ENCODE data around the gene SGCE.

The SGCE gene

GRCh38 chr7:94657771-94658693, 2.1 kb upstream of the SGCE start:
- peak; percentile 89 to 96 for DNase-seq

DNA sequence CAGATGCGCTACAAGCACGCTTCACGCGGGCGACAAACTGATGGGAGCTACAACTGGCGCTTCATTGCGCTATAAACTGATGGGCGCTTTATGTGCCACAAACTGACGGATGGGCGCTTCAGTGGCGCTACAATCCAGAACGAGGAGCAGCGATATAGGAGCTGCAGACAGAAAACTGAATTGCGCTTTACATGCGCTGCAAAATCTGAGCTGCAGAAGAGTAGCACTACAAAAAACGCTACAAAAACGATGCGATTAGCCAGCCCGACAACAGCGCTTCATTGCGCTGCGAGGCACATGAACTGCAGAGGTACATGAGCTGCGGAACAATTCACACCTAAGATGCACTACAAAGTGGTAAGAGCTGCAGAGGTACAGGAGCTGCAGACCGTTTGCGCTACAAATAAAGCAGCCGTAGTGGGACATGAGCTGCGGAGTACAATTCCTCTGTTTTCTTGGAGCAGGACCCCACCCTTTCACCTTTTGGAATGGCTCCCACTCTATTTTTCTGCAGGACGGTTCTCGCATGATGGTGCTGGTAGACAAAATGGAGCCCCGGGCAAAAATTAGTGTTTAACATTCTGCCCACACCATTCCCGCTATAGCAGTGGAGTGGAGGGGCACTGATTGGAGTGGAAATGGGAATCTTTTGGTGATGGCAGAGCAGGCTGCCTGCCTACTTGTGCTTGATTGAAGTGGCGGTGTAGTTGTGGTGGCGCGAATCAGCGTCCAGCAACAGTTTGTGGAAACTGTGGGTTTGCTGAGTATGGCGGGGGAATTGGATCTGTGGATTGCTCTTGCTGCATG, 1.2 kb upstream of the SGCE start:
- DNase-seq = no peak

GRCh38 chr7:94656658-94656924, 658 bp upstream of the SGCE start:
- DNase-seq = no peak

DNA sequence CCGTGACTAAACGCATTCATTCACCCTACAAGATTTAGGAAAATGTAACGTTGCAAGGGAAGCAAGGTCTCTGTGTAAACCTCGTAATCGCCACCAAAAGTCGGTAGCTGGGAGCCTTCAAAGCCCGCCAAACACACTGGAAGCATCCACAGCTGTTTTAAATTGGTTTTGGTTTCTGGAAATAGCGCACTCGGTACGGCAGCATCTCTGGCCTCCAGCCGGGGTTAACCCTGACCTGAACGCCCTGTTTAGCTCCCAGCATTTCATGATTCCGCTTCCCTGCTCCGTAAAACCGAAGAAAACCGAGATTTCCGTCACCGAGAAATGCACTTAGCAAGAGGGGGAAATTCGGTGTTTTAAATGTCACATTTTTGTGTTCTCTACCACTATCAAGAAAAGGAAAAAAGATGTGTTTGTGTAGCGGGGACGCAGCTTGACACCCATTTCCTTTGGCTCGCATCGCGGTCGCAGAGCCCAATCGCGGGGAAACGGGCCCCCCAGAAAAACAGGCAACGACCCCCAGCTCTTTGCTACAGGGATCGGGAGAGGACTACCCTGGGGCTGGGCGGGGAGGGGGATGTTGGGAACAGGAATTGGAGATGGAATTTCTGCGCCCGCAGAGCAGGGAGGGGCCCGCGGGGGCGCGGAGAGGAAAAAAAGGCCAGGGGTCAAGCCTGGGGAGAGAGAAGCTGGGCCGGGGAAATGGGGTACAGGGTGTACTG, 646 bp downstream of the SGCE start:
- no peak for DNase-seq

GRCh38 chr7:94654783-94655125, 1.2 kb downstream of the SGCE start:
- DNase-seq = no peak

DNA sequence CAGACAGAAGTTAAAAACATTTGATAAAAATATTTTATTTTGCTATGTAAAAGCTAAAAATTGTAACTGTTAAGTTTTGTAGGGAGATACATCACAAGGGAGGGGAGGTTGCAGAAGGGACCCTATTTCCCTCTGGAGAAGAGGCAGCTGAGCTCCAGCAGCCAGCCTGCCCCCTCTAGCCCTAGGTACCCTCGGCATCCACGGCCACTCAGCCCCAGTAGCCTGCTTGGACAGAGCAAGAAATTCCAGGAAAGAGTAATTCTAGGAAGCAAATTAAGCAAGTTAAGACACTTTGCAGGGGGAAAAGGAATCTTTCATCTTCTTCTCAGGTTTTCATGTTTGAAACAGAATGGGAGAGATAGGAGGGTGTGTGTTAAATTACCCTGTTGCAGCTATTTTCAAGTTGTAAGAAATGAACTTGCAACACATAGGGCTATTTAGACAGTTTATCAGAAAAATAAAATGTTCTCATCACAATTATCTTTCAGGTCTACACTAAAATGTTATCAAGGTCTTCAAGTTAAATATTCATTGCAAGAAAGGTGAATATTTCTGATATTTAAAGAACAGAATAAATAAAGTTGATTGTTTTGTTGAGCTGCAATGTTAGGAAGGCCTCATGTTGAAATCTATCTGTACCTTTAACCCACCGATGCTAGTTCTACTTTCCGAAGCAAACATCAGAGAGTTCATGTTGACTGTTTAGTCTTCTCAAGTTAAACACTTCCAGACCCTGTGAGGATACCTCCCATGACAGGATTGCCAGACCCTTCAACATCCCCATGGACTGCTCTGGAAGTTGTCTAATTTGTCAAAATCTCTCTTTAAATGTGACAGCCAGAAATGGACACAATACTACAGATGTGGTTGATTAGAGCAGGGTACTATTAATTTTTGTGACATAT, 5.5 kb downstream of the SGCE start:
- DNase-seq = no peak

DNA sequence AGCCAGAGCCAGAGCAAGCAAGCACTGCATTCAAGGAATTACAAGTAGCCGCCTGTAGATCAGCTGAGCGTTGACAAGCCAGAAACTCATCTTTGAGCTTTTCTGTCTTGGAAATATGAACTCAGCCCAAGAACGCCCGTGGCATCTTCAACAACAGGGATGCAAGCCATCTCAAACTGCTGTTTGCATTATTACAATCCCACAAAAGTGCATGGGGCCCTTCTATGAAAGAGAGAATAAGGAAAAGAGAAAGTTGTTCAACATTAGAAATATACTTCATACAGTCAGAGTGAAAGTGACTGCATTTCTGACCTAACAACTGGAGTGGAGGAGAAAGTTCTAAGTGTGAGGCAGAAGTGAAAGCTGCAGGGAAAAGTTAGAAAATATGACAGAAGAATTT, 6.5 kb downstream of the SGCE start:
- DNase-seq = no peak

GRCh38 chr7:94648731-94649130, 7.2 kb downstream of the SGCE start:
- no peak for DNase-seq

- DNase-seq = no peak
These were observed 8.6 kb downstream of the SGCE start for GRCh38 chr7:94647295-94647694.

GRCh38 chr7:94643771-94644545, 12.0 kb downstream of the SGCE start:
- no peak for DNase-seq

GRCh38 chr7:94642838-94643653, 12.9 kb downstream of the SGCE start:
- no peak for DNase-seq

DNA sequence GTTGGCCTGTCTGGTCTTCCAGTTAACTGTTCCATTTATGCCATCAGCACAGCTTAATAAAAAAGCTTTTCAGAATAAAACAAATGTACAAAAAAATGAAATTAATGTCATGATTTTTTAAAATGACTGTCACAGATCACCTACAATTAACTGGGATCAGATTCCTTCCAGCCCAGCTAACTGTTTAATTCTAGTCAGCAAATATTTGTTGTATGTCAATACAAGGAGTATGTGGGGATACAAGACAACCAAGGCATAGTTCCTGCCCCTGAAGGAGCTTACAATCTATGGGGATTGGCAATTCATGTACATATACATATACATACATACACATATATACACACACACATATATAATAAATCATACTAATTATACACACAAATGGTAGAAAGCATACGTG, 16.5 kb downstream of the SGCE start:
- DNase-seq = no peak

GRCh38 chr7:94635687-94636086, 20.2 kb downstream of the SGCE start:
- no peak for DNase-seq

- no peak for DNase-seq
These were observed 21.4 kb downstream of the SGCE start for GRCh38 chr7:94634502-94634901.

DNA sequence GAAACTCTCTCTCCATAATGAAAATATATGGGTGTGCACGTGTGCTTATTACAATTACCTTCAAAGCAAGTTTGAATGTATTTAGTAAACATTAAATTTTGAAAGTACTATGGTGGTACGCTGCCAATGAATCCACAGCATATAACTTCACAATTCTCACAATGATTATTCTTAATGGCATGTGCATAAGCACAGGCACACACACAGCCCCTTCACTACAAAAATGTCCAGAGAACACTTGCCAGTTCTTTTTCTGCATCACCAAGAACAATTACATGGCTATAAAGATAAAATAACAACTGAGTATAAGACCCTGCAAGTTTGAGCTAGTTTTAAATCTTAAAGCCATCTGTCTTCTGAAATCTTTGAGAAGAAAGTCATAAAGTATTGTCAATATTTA, 22.2 kb downstream of the SGCE start:
- no peak for DNase-seq

GRCh38 chr7:94633014-94633341, 23.0 kb downstream of the SGCE start:
- no peak for DNase-seq

GRCh38 chr7:94632338-94633013, 23.5 kb downstream of the SGCE start:
- no peak for DNase-seq

DNA sequence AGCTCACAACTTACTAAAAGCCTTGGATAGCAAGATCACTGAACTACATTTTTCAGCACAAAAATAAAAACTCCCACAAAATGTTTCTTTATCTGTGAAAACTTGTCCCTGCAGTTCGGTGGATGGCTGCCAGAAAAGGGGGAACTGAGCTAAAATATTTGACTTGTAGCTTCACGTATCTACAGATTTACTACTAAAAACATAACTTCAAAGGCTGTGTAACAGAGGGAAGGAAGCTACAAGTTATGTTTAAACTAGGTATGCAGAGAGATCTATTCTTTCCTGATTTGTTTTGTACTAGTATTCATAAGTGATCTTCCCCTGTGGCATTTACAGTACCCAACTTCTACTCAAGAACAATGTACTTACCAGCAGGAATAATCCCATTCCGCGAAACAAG, 25.1 kb downstream of the SGCE start:
- no peak for DNase-seq

DNA sequence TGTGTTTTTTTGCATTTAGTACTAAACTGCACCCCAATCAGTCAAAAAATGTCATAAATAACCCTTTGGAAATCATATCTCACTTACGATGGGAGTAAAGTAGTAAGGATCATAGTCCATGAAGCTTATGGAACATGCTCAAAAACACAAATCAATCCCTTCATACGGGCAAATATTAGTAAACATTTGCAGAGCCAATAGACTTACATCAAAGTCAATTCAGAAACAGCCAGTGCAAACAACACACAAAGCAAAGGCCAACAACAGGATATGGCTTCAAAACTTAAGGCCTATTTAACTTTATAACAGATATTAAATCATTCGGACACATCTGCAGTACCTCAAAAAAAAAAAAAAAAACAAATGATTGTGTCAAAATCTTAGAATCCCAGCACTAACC, 32.1 kb downstream of the SGCE start:
- DNase-seq = no peak

GRCh38 chr7:94621120-94621519, 34.8 kb downstream of the SGCE start:
- DNase-seq = no peak

DNA sequence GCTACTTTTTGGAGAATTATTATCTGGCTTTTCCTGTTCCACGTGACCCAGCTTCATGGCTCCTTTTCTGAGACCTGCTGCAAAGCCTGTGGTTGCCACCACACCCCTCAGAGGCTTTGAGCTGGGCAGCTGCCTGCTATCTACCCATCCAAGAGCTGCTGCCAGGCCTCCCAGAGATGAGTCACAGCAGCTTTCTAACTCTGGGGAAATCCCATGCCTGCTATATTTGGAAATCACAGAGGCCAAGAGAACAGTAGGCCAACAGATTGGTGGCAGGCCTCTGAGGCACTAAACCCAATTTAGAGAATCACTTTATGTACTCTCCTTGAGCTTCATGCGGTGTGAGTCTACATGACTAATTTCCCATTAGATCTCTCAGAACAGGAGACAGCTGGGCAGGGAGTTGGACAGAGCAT, 35.2 kb downstream of the SGCE start:
- DNase-seq = peak; percentile 9 to 20
